Caco-2 (cell line): ENCODE data around the gene EXOSC1. TPM values are rescaled to one million over a fixed set of nuclear protein-coding genes. Genes with fewer than 3 reads are reported as not detected.

Experiments used
- BruUV-seq: library from RNA; stranded (reverse); fragments of 400-500 nt; replicated peaks from 2 replicates; lab custom pipeline; 2021; lab: Mats Ljungman, UMichigan
- CTCF ChIA-PET: fragments of 300-600 bp; sonication (Branson Sonifier 250); formaldehyde crosslinking; loops from one replicate; lab custom pipeline; 2022; ENCODE audit warnings: antibody characterized with exemption; lab: Charles Lee
- POLR2A ChIA-PET: fragments of 300-600 bp; sonication (Branson Sonifier 250); formaldehyde crosslinking; loops from one replicate; lab custom pipeline; 2022; ENCODE audit warnings: antibody characterized with exemption; lab: Charles Lee
- DNase-seq, 2 experiments: peaks; one replicate each; pipeline versions ENCODE4 v3.0.0 to v3.0.0-alpha.2; 2020 to 2022
- H3K27me3 ChIP-seq: replicated peaks from 2 replicates; pipeline ENCODE4 v1.6.0; 2011; ENCODE audit warnings: low read length; ENCODE audit not compliant: control insufficient read depth, insufficient read depth
- H3K36me3 ChIP-seq: 2 replicates; pipeline ENCODE4 v1.5.1; 2011; ENCODE audit warnings: low read length; ENCODE audit not compliant: control insufficient read depth, insufficient read depth
- H3K4me1 ChIP-seq: fragments of 250-450 bp; sonication (Bioruptor Pico); 2 replicates; pipeline ENCODE4 v1.5.1; 2020; ENCODE audit warnings: mild to moderate bottlenecking
- H3K4me3 ChIP-seq: 2 replicates; pipeline ENCODE4 v1.5.1; 2011; ENCODE audit warnings: low read depth, mild to moderate bottlenecking, control low read depth, low read length
- H3K9me3 ChIP-seq: fragments of 250-450 bp; sonication (Bioruptor Pico); 2 replicates; pipeline ENCODE4 v1.5.1; 2020; ENCODE audit warnings: mild to moderate bottlenecking, moderate library complexity
- H3K27ac Mint-ChIP-seq: one replicate; pipeline ENCODE4 v1.8.0; 2022; ENCODE audit warnings: mixed read lengths; ENCODE audit not compliant: unreplicated experiment
- H3K27me3 Mint-ChIP-seq: one replicate; pipeline ENCODE4 v1.8.0; 2022; ENCODE audit warnings: mixed read lengths; ENCODE audit not compliant: insufficient read depth, unreplicated experiment
- H3K36me3 Mint-ChIP-seq: one replicate; pipeline ENCODE4 v1.8.0; 2022; ENCODE audit warnings: mild to moderate bottlenecking, mixed read lengths; ENCODE audit not compliant: insufficient read depth, unreplicated experiment
- H3K4me1 Mint-ChIP-seq: one replicate; pipeline ENCODE4 v1.8.0; 2022; ENCODE audit warnings: low read depth, mixed read lengths; ENCODE audit not compliant: unreplicated experiment
- H3K4me3 Mint-ChIP-seq: one replicate; pipeline ENCODE4 v1.8.0; 2022; ENCODE audit warnings: mild to moderate bottlenecking, moderate library complexity, mixed read lengths; ENCODE audit not compliant: unreplicated experiment
- H3K9me3 Mint-ChIP-seq: one replicate; pipeline ENCODE4 v1.8.0; 2022; ENCODE audit warnings: mixed read lengths; ENCODE audit not compliant: unreplicated experiment
- intact Hi-C: fragments of 100-400 bp; cut with micrococcal nuclease; formaldehyde crosslinking; loops from one replicate; pipeline ENCODE4 v1.10.0; 2022; ENCODE audit not compliant: unreplicated experiment
- total RNA-seq: library from RNA; stranded (reverse); gene quantifications from 2 replicates; pipeline ENCODE4 v1.2.3, GENCODE V29; 2022
- TF ChIP-seq, protein P1 (sequence below), 2 experiments: fragments of 200-600 bp in 1 of 2; IDR thresholded peaks; 1 replicate in 1 of 2; 2 replicates in 1 of 2; pipeline versions ENCODE4 v1.5.1 to v1.8.0; 2011 to 2022; ENCODE audit warnings: antibody characterized with exemption in 1 of 2, control low read depth in 1 of 2, inconsistent platforms in 1 of 2, low read depth in 1 of 2, low read length in 1 of 2, mild to moderate bottlenecking in 1 of 2, moderate library complexity in 1 of 2; ENCODE audit not compliant: insufficient read depth in 1 of 2, severe bottlenecking in 1 of 2, unreplicated experiment in 1 of 2

The EXOSC1 gene
- total RNA-seq, 1 experiment from 2014 or later: 84.7 TPM

DNA sequence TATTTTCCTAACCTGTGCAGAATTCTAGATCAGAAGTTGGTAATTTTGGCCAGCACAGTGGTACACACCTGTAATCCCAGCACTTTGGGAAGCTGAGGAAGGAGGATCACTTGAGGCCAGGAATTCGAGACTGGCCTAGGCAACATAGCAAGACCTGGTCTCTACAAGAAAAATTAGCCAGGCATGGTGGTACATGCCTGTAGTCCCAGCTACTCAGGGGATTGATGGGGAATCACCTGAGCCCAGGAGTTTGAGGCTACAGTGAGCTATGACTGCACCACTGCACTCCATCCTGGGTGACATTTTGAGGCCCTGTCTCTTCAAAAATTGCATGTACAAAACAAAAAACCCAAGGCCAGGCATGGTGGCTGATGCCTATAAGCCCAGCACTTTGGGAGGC lies 11.2 kb downstream of the EXOSC1 start:
- Mint-ChIP-seq H3K9me3 (no peaks in the 10 kb centered on the region), H3K4me1 (no peaks in the 10 kb centered on the region), H3K36me3 (peaks cover 91% of the 10 kb centered on the region), H3K27ac (no peak overlapping the region), H3K27me3 (no peaks in the 10 kb centered on the region), H3K4me3 (no peak overlapping the region)
- no peaks in the 10 kb centered on the region for H3K9me3 ChIP-seq
- peaks cover 3% of the 10 kb centered on the region for H3K36me3 ChIP-seq
- no TSS peak for BruUV-seq
- H3K4me3 ChIP-seq: no peak overlapping the region
- H3K27me3 ChIP-seq: no peaks in the 10 kb centered on the region
- CTCF ChIA-PET: interaction anchor here (0.9 kb wide), 1 partner anchor 25 kb away, joined by 3 read pairs; no protein-coding TSS in a partner anchor
- POLR2A ChIA-PET: interaction anchor here (0.9 kb wide), 1 partner anchor 17 kb away, joined by 3 read pairs; no protein-coding TSS in a partner anchor
- no peak for DNase-seq
- intact Hi-C loops: no loop called here
- TF ChIP-seq, protein P1, sequence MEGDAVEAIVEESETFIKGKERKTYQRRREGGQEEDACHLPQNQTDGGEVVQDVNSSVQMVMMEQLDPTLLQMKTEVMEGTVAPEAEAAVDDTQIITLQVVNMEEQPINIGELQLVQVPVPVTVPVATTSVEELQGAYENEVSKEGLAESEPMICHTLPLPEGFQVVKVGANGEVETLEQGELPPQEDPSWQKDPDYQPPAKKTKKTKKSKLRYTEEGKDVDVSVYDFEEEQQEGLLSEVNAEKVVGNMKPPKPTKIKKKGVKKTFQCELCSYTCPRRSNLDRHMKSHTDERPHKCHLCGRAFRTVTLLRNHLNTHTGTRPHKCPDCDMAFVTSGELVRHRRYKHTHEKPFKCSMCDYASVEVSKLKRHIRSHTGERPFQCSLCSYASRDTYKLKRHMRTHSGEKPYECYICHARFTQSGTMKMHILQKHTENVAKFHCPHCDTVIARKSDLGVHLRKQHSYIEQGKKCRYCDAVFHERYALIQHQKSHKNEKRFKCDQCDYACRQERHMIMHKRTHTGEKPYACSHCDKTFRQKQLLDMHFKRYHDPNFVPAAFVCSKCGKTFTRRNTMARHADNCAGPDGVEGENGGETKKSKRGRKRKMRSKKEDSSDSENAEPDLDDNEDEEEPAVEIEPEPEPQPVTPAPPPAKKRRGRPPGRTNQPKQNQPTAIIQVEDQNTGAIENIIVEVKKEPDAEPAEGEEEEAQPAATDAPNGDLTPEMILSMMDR (IDR thresholded peaks at IDR 0.05; ENCODE audit: insufficient read depth in 1 of 2, low read depth in 1 of 2, low read length in 1 of 2, severe bottlenecking in 1 of 2, unreplicated experiment in 1 of 2): no peak
- H3K4me1 ChIP-seq: no peaks in the 10 kb centered on the region

DNA sequence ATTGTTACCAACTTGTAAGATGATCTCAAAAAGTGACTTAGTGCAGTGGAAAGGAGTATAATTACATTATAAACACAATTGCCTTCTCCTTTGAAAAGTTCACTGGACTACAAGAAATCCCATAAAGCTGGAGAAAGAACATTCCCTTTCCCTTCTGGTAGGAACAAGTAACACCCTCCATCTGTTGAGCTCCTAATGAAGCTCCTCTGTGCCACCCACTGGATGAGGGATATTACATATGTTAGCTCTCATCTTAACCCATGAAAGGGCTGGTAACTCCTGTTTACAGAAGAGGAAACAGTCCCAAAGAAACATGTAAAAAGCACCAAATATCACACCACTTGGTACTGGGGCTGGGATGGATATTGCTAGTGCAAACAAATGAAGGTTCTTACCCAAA lies 11.8 kb downstream of the EXOSC1 start:
- no peaks in the 10 kb centered on the region for H3K4me1 ChIP-seq
- H3K4me3 ChIP-seq: no peak overlapping the region
- TF ChIP-seq, protein P1 (IDR thresholded peaks at IDR 0.05; ENCODE audit: insufficient read depth in 1 of 2, low read depth in 1 of 2, low read length in 1 of 2, severe bottlenecking in 1 of 2, unreplicated experiment in 1 of 2): peak in 1 of 2 experiments; percentile 23
- no peak overlapping the region for H3K27ac Mint-ChIP-seq
- H3K36me3 ChIP-seq: peaks cover 3% of the 10 kb centered on the region
- H3K36me3 Mint-ChIP-seq: peaks cover 91% of the 10 kb centered on the region
- no peaks in the 10 kb centered on the region for H3K9me3 ChIP-seq
- H3K9me3 Mint-ChIP-seq: no peaks in the 10 kb centered on the region
- H3K4me3 Mint-ChIP-seq: no peak overlapping the region
- ChIA-PET POLR2A (interaction anchor here (0.9 kb wide), 1 partner anchor 18 kb away, joined by 3 read pairs; no protein-coding TSS in a partner anchor), CTCF (interaction anchor here (0.9 kb wide), 1 partner anchor 24 kb away, joined by 3 read pairs; no protein-coding TSS in a partner anchor)
- no TSS peak for BruUV-seq
- intact Hi-C loops: no loop called here
- H3K27me3 Mint-ChIP-seq: no peaks in the 10 kb centered on the region
- H3K27me3 ChIP-seq: no peaks in the 10 kb centered on the region
- no peaks in the 10 kb centered on the region for H3K4me1 Mint-ChIP-seq
- no peak for DNase-seq

DNA sequence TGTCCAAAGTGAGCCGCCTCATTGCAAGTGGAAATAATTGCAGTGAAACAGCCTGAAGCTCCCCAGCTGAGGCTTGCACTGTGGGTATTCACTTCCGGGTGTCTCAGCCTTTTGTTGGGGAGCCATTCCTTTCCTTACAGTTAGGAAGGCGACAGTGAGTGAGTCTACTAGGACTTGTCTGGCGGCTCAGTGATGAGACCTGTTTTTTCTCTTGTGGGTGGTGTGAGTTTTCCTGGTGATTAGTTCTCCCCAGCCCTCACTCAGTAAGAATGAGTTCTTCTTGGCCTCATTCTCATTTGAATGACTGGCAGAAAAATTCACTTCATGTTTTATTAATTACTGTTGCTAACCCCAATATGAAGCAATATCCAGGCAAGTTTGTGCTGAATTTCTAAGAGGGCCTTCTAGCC lies 17.2 kb downstream of the EXOSC1 start:
- no peaks in the 10 kb centered on the region for H3K9me3 Mint-ChIP-seq
- BruUV-seq: no TSS peak
- TF ChIP-seq, protein P1 (IDR thresholded peaks at IDR 0.05; ENCODE audit: insufficient read depth in 1 of 2, low read depth in 1 of 2, low read length in 1 of 2, severe bottlenecking in 1 of 2, unreplicated experiment in 1 of 2): no peak
- H3K36me3 ChIP-seq: peaks cover 5% of the 10 kb centered on the region
- no peaks in the 10 kb centered on the region for H3K27me3 ChIP-seq
- H3K4me1 ChIP-seq: peaks cover 12% of the 10 kb centered on the region
- peak overlapping the region; percentile 83 for H3K4me3 ChIP-seq
- no peaks in the 10 kb centered on the region for H3K4me1 Mint-ChIP-seq
- ChIA-PET CTCF (no interaction called here), POLR2A (no interaction called here)
- H3K27me3 Mint-ChIP-seq: no peaks in the 10 kb centered on the region
- intact Hi-C loops: no loop called here
- no peaks in the 10 kb centered on the region for H3K9me3 ChIP-seq
- DNase-seq: no peak
- H3K4me3 Mint-ChIP-seq: peak overlapping the region; percentile 75
- H3K27ac Mint-ChIP-seq: no peak overlapping the region
- peaks cover 73% of the 10 kb centered on the region for H3K36me3 Mint-ChIP-seq
